GM23338 (cell line): ENCODE results near the gene CLCN6. TPM values are rescaled to one million over a fixed set of nuclear protein-coding genes. Genes with fewer than 3 reads are reported as not detected.

Experiments
- ATAC-seq: fragments of 200-7000 bp; cut with Tn5 transposase; 3 replicates; pipeline ENCODE4 v1.9.1; 2020
- DNase-seq: peaks from one replicate; pipeline ENCODE4 v3.0.0-alpha.2; 2015; ENCODE audit warnings: low spot score
- H2AFZ ChIP-seq: fragments of 200-600 bp; sonication (generic); 2 replicates; pipeline ENCODE4 v1.8.0; 2016; ENCODE audit warnings: antibody characterized with exemption, mild to moderate bottlenecking, moderate library complexity
- H3F3A ChIP-seq: fragments of 200-600 bp; sonication (generic); replicated peaks from 2 replicates; pipeline ENCODE4 v1.8.0; 2017; ENCODE audit warnings: antibody characterized with exemption, mixed run types, low read depth
- H3K27ac ChIP-seq: fragments of 200-600 bp; sonication (generic); 2 replicates; pipeline ENCODE4 v1.6.1; 2016; ENCODE audit warnings: low read depth
- H3K27me3 ChIP-seq: fragments of 200-600 bp; sonication (generic); 2 replicates; pipeline ENCODE4 v1.8.0; 2016; ENCODE audit warnings: mild to moderate bottlenecking, mixed run types, moderate library complexity; ENCODE audit not compliant: insufficient read depth
- H3K36me3 ChIP-seq: fragments of 200-600 bp; sonication (generic); 2 replicates; pipeline ENCODE4 v1.8.0; 2016; ENCODE audit warnings: mild to moderate bottlenecking; ENCODE audit not compliant: insufficient read depth
- H3K4me1 ChIP-seq: fragments of 200-600 bp; sonication (generic); 2 replicates; pipeline ENCODE4 v1.8.0; 2016; ENCODE audit warnings: mild to moderate bottlenecking, moderate library complexity; ENCODE audit not compliant: insufficient read depth
- H3K4me2 ChIP-seq: fragments of 200-600 bp; sonication (generic); 2 replicates; pipeline ENCODE4 v1.7.1; 2017; ENCODE audit warnings: mixed run types
- H3K4me3 ChIP-seq: fragments of 200-600 bp; sonication (generic); 2 replicates; pipeline ENCODE4 v1.6.1; 2016; ENCODE audit warnings: mixed run types
- H3K79me2 ChIP-seq: fragments of 200-600 bp; sonication (generic); replicated peaks from 2 replicates; pipeline ENCODE4 v1.8.0; 2017; ENCODE audit warnings: mild to moderate bottlenecking; ENCODE audit not compliant: insufficient read depth
- H3K9me2 ChIP-seq: fragments of 200-600 bp; sonication (generic); 2 replicates; pipeline ENCODE4 v1.8.0; 2017; ENCODE audit not compliant: insufficient read depth
- H4K20me1 ChIP-seq: fragments of 200-600 bp; sonication (generic); replicated peaks from 2 replicates; pipeline ENCODE4 v1.8.0; 2017; ENCODE audit warnings: mild to moderate bottlenecking; ENCODE audit not compliant: insufficient read depth
- H3K27ac Mint-ChIP-seq: 2 replicates; pipeline ENCODE4 v1.8.0; 2020; ENCODE audit warnings: inconsistent platforms, mild to moderate bottlenecking, moderate library complexity, mixed read lengths
- H3K27me3 Mint-ChIP-seq: 3 replicates; pipeline ENCODE4 v1.8.0; 2022; ENCODE audit warnings: low read depth, mild to moderate bottlenecking, moderate library complexity, mixed read lengths, inconsistent platforms; ENCODE audit not compliant: insufficient read depth, poor library complexity
- H3K36me3 Mint-ChIP-seq: 3 replicates; pipeline ENCODE4 v1.8.0; 2021; ENCODE audit warnings: low read depth, mild to moderate bottlenecking, inconsistent platforms, moderate library complexity, mixed read lengths
- H3K4me1 Mint-ChIP-seq: 3 replicates; pipeline ENCODE4 v1.8.0; 2020; ENCODE audit warnings: mild to moderate bottlenecking, inconsistent platforms, mixed read lengths
- H3K4me3 Mint-ChIP-seq: 3 replicates; pipeline ENCODE4 v1.8.0; 2021; ENCODE audit warnings: moderate library complexity, mild to moderate bottlenecking, inconsistent platforms, mixed read lengths
- H3K9me3 Mint-ChIP-seq: 3 replicates; pipeline ENCODE4 v1.8.0; 2020; ENCODE audit warnings: moderate library complexity, mild to moderate bottlenecking, inconsistent platforms, mixed read lengths
- CREB1 ChIP-seq: fragments of 250-450 bp; sonication (Bioruptor Pico); IDR thresholded peaks from 2 replicates; pipeline ENCODE4 v1.5.0; 2020; ENCODE audit warnings: low read depth, mild to moderate bottlenecking, moderate library complexity
- NANOG ChIP-seq: IDR thresholded peaks from 2 replicates; pipeline ENCODE4 v1.6.1; 2016; ENCODE audit warnings: antibody characterized with exemption, borderline replicate concordance
- POLR2AphosphoS5 ChIP-seq: IDR thresholded peaks from 2 replicates; pipeline ENCODE4 v1.6.1; 2016; ENCODE audit warnings: antibody characterized with exemption, low read depth
- ZNF114 ChIP-seq: fragments of 250-450 bp; sonication (Bioruptor Pico); IDR thresholded peaks from 2 replicates; pipeline ENCODE4 v1.5.0; 2020; ENCODE audit warnings: mild to moderate bottlenecking, moderate library complexity
- ZNF331 ChIP-seq: fragments of 250-450 bp; sonication (Bioruptor Pico); IDR thresholded peaks from 2 replicates; pipeline ENCODE4 v1.5.0; 2020; ENCODE audit warnings: low read depth, mild to moderate bottlenecking, moderate library complexity
- polyA plus RNA-seq: library from polyadenylated mRNA; unstranded; fragments of >200 nt; fragmentation: Nextera tagmentation; extraction: Ambion mirVana; gene quantifications from 2 replicates; pipeline ENCODE4 v1.2.1, GENCODE V29; 2016
- total RNA-seq: library from RNA; depleted of rRNA; stranded (reverse); fragments of >200 nt; shearing (Covaris generic); gene quantifications from 2 replicates; pipeline ENCODE4 v1.2.3, GENCODE V29; 2014
- TF ChIP-seq, protein P1 (sequence below): IDR thresholded peaks from one replicate; pipeline ENCODE4 v1.6.1; 2018; ENCODE audit warnings: antibody characterized with exemption; ENCODE audit not compliant: unreplicated experiment
- TF ChIP-seq, protein P2 (sequence below), 2 experiments: fragments of 200-600 bp in 1 of 2; sonication (generic) in 1 of 2; conservative IDR thresholded peaks; 2 replicates each; pipeline versions ENCODE4 v1.5.1 to v1.6.1; 2016 to 2017; ENCODE audit warnings: antibody characterized with exemption in 2 of 2, low read depth in 2 of 2, mild to moderate bottlenecking in 2 of 2, moderate library complexity in 1 of 2

CLCN6 gene
- total and polyA plus RNA-seq, 2 experiments from 2014 or later: 16.0 to 22.6 TPM

DNA sequence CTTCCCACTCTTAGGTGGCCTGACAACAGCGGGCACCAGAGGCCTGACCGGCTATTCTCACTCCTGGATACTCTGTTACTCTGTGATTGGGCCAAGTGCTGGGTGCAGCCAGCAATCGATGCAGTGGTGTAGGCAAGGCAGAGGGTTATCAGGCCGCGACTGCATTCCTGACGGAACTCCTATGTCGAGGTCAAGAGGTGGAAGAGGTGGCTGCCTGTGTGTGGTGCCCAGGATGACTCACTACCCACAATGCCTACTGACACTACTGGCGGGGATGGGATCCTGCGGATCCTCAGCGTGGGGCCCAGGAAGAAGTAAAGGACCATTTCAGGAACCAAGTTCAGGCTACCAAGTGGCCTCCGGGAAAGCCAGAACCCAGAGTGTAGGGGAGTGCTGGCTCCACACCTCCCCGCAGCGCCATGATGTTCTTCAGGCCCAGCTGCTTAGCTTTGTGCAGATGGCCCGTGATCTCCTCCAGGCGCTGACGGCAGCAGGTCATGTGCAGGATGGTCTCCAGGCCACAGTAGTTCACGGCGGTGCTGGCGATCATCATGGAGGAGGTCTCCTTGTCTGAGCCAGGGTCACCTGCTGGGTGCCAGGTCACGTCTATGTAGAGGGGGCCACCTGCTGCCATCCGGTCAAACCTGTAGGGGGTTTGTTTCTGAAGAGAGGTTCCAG lies 5.1 kb upstream of the CLCN6 start:
- no peak for DNase-seq
- peaks cover 32% of the 10 kb centered on the region for H3K4me1 Mint-ChIP-seq
- no peak overlapping the region for H2AFZ ChIP-seq
- peaks cover 18% of the 10 kb centered on the region; the same call in 1 of the 2 replicates for H3F3A ChIP-seq
- H3K79me2 ChIP-seq: peaks cover 10% of the 10 kb centered on the region; the same call in 1 of the 2 replicates
- no peak overlapping the region for H3K27ac ChIP-seq
- peaks cover 7% of the 10 kb centered on the region for H3K27me3 Mint-ChIP-seq
- H3K36me3 Mint-ChIP-seq: peaks cover 31% of the 10 kb centered on the region
- H3K4me1 ChIP-seq: peaks cover 20% of the 10 kb centered on the region
- no peak overlapping the region for H3K4me2 ChIP-seq
- H3K27ac Mint-ChIP-seq: no peak overlapping the region
- TF ChIP-seq, protein P1, sequence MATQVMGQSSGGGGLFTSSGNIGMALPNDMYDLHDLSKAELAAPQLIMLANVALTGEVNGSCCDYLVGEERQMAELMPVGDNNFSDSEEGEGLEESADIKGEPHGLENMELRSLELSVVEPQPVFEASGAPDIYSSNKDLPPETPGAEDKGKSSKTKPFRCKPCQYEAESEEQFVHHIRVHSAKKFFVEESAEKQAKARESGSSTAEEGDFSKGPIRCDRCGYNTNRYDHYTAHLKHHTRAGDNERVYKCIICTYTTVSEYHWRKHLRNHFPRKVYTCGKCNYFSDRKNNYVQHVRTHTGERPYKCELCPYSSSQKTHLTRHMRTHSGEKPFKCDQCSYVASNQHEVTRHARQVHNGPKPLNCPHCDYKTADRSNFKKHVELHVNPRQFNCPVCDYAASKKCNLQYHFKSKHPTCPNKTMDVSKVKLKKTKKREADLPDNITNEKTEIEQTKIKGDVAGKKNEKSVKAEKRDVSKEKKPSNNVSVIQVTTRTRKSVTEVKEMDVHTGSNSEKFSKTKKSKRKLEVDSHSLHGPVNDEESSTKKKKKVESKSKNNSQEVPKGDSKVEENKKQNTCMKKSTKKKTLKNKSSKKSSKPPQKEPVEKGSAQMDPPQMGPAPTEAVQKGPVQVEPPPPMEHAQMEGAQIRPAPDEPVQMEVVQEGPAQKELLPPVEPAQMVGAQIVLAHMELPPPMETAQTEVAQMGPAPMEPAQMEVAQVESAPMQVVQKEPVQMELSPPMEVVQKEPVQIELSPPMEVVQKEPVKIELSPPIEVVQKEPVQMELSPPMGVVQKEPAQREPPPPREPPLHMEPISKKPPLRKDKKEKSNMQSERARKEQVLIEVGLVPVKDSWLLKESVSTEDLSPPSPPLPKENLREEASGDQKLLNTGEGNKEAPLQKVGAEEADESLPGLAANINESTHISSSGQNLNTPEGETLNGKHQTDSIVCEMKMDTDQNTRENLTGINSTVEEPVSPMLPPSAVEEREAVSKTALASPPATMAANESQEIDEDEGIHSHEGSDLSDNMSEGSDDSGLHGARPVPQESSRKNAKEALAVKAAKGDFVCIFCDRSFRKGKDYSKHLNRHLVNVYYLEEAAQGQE: no peak
- TF ChIP-seq ZNF331 (CRISPR knock-in tag) (no peak), ZNF114 (no peak), POLR2AphosphoS5 (no peak), NANOG (no peak)
- H3K27me3 ChIP-seq: no peaks in the 10 kb centered on the region
- H3K9me2 ChIP-seq: no peaks in the 10 kb centered on the region
- H3K9me3 Mint-ChIP-seq: peaks cover under 1% of the 10 kb centered on the region; the same call in 1 of the 3 replicates
- ATAC-seq: no peak
- H3K4me3 Mint-ChIP-seq: no peak overlapping the region
- H3K36me3 ChIP-seq: no peaks in the 10 kb centered on the region
- H3K4me3 ChIP-seq: no peak overlapping the region
- H4K20me1 ChIP-seq: no peaks in the 10 kb centered on the region; the same call in none of the 2 replicates

DNA sequence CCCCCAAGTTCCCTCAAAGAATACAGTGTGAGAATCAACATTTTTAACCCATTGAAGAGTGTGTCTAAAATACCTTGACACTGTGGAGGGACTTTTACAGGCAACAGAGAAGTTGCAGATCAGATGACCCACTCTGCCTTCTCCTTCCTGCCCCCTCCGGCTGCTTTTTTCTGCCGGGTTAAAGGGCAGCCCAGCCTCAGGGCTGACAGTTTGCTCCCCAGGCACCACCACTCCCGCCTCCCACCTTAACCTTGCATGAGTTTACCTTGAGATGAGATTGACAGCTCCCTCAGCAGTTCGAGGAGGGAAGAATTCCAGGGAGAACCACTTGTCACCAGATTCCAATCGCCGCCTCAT lies 3.4 kb upstream of the CLCN6 start:
- DNase-seq: peak; percentile 55
- peak overlapping the region; percentile 92 for H3K4me3 Mint-ChIP-seq
- peaks cover 32% of the 10 kb centered on the region for H3K4me1 ChIP-seq
- H3K4me1 Mint-ChIP-seq: peaks cover 40% of the 10 kb centered on the region
- TF ChIP-seq CREB1 (CRISPR knock-in tag) (no peak), ZNF114 (no peak)
- TF ChIP-seq, protein P2, sequence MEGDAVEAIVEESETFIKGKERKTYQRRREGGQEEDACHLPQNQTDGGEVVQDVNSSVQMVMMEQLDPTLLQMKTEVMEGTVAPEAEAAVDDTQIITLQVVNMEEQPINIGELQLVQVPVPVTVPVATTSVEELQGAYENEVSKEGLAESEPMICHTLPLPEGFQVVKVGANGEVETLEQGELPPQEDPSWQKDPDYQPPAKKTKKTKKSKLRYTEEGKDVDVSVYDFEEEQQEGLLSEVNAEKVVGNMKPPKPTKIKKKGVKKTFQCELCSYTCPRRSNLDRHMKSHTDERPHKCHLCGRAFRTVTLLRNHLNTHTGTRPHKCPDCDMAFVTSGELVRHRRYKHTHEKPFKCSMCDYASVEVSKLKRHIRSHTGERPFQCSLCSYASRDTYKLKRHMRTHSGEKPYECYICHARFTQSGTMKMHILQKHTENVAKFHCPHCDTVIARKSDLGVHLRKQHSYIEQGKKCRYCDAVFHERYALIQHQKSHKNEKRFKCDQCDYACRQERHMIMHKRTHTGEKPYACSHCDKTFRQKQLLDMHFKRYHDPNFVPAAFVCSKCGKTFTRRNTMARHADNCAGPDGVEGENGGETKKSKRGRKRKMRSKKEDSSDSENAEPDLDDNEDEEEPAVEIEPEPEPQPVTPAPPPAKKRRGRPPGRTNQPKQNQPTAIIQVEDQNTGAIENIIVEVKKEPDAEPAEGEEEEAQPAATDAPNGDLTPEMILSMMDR (conservative IDR thresholded peaks at IDR 0.05; ENCODE audit: low read depth in 2 of 2): no peak
- H3K27me3 Mint-ChIP-seq: peaks cover 10% of the 10 kb centered on the region
- no peaks in the 10 kb centered on the region; the same call in 1 of the 2 replicates for H3K36me3 ChIP-seq
- H3K27me3 ChIP-seq: no peaks in the 10 kb centered on the region
- H3K27ac Mint-ChIP-seq: 0 out of 2 replicates have a peak overlapping the region, but pooled peaks have one; percentile 56
- H3F3A ChIP-seq: peaks cover 22% of the 10 kb centered on the region; the same call in 1 of the 2 replicates
- H4K20me1 ChIP-seq: no peaks in the 10 kb centered on the region; the same call in 1 of the 2 replicates
- H3K4me3 ChIP-seq: peak overlapping the region; percentile 98
- H3K4me2 ChIP-seq: peak overlapping the region; percentile 100
- H3K9me3 Mint-ChIP-seq: peaks cover 2% of the 10 kb centered on the region; the same call in 1 of the 3 replicates
- no peak for ATAC-seq
- no peak overlapping the region for H2AFZ ChIP-seq
- peak overlapping the region; percentile 88; the same call in 1 of the 2 replicates for H3K27ac ChIP-seq
- H3K36me3 Mint-ChIP-seq: peaks cover 29% of the 10 kb centered on the region
- peaks cover 25% of the 10 kb centered on the region for H3K79me2 ChIP-seq
- H3K9me2 ChIP-seq: no peaks in the 10 kb centered on the region
